C4-2B (cell line): ENCODE results near the gene FOXC2.

Experiments
- H3K27ac ChIP-seq: fragments of 450-650 bp; 2 replicates; pipeline ENCODE4 v1.5.1; 2017
- ZFX ChIP-seq: fragments of 450-650 bp; IDR thresholded peaks from 2 replicates; pipeline ENCODE4 v1.6.1; 2017
- TF ChIP-seq, protein P1 (sequence below): fragments of 450-650 bp; conservative IDR thresholded peaks from 2 replicates; pipeline ENCODE4 v1.5.1; 2017; ENCODE audit warnings: mild to moderate bottlenecking

FOXC2 gene

GRCh38 chr16:86533076-86533475 lies 33.6 kb upstream of the FOXC2 start:
- TF ChIP-seq, protein P1, sequence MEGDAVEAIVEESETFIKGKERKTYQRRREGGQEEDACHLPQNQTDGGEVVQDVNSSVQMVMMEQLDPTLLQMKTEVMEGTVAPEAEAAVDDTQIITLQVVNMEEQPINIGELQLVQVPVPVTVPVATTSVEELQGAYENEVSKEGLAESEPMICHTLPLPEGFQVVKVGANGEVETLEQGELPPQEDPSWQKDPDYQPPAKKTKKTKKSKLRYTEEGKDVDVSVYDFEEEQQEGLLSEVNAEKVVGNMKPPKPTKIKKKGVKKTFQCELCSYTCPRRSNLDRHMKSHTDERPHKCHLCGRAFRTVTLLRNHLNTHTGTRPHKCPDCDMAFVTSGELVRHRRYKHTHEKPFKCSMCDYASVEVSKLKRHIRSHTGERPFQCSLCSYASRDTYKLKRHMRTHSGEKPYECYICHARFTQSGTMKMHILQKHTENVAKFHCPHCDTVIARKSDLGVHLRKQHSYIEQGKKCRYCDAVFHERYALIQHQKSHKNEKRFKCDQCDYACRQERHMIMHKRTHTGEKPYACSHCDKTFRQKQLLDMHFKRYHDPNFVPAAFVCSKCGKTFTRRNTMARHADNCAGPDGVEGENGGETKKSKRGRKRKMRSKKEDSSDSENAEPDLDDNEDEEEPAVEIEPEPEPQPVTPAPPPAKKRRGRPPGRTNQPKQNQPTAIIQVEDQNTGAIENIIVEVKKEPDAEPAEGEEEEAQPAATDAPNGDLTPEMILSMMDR: no peak
- TF ChIP-seq ZFX: no peak
- no peak overlapping the region for H3K27ac ChIP-seq

DNA sequence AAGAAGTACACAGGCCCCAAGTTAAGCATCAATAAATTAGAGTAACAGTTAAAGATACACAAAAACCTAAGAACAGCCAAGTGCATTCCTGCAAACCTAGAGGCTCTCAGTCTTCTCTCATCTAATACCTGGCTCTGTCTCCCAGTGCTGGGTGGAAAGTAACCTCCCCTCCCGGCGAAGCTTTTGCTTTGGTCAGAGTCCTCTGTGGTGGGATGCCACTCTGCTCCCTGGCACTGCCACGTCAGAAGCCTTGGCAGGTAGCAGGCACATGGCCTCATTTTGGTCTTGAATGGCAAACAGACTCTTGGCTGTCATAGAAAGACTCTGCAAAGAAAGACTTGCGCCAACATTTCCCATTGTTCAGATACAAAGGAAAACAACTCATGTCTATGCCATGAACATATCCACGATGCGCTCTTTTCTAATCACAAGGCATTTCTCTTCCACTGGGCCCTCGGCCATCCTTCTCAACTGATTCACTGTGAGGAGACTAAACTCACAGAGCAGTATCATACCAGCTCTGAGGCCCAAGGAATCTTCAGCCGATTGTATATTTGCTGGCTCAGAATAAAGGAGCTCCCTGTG lies 32.8 kb upstream of the FOXC2 start:
- no peak overlapping the region for H3K27ac ChIP-seq
- TF ChIP-seq ZFX: no peak
- TF ChIP-seq, protein P1: no peak

GRCh38 chr16:86534779-86535615 lies 31.6 kb upstream of the FOXC2 start:
- H3K27ac ChIP-seq: no peak overlapping the region
- no peak for TF ChIP-seq ZFX
- TF ChIP-seq, protein P1: no peak

DNA sequence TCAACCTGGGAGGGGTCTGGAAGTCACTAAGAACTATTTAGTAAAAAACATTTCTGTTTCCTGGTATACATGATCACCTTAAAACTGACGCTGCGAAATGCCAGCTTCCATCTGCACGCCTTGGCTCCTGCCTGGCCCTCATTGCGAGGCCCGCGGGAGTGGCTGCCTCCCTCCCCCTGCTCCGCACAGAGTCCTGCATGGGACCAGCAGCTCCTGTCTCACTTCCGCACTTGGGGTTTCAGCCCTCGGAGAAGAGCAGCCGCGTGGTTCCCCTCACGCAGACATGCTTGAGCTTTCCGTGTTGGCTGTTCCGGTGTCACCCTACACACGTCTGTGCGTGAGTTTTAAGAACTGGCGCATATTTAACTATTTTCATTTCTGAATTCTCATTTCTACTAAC lies 30.0 kb upstream of the FOXC2 start:
- no peak overlapping the region for H3K27ac ChIP-seq
- TF ChIP-seq, protein P1: no peak
- no peak for TF ChIP-seq ZFX

DNA sequence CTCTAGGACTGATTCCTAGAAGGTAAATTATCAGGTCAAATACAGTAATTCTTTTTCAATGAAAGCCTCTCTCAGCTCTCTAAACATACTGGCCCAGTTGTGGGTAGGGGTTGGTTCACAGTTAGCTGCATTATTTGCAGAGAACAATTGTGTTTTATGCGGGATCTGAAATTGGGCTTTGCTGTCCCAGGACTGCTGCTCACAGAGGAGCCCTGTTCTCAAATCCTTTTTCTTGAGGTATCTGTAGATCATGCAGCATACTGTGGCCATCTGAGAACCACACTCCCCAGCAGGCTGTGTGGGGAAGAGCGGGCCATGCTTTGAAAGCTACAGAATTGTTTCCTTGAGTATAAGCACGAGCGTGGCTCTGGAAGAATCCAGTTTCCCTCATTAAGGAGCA lies 29.1 kb upstream of the FOXC2 start:
- H3K27ac ChIP-seq: no peak overlapping the region
- TF ChIP-seq ZFX: no peak
- TF ChIP-seq, protein P1: no peak

GRCh38 chr16:86538196-86538780 lies 28.3 kb upstream of the FOXC2 start:
- no peak overlapping the region for H3K27ac ChIP-seq
- TF ChIP-seq, protein P1: no peak
- no peak for TF ChIP-seq ZFX

DNA sequence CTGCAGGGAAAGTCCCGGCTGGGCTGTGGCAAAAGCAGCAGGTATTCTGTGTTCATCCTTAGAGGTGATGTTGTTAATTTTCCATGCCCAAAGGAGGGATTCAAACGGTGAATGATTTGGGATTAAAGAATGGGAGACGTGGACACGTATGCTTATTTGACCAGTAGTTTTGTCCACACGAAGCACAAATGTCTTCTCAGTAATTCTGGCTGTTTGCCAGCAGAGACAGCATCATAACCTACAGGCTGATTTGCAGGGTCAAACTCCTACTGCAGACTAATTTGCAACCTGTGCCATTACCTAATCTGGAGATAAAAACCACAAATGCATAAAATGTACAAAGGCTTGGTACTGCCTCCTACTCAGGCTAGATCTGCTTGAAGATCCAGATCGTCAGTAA lies 25.7 kb upstream of the FOXC2 start:
- H3K27ac ChIP-seq: no peak overlapping the region
- TF ChIP-seq ZFX: no peak
- TF ChIP-seq, protein P1: no peak
